GM21367 (cell line): ENCODE results near the gene SSUH2.

ENCODE experiments used
- ATAC-seq: cut with Tn5 transposase; IDR thresholded peaks from one replicate; pipeline ENCODE4 v1.9.1; 2021; ENCODE audit not compliant: unreplicated experiment

Gene SSUH2

DNA sequence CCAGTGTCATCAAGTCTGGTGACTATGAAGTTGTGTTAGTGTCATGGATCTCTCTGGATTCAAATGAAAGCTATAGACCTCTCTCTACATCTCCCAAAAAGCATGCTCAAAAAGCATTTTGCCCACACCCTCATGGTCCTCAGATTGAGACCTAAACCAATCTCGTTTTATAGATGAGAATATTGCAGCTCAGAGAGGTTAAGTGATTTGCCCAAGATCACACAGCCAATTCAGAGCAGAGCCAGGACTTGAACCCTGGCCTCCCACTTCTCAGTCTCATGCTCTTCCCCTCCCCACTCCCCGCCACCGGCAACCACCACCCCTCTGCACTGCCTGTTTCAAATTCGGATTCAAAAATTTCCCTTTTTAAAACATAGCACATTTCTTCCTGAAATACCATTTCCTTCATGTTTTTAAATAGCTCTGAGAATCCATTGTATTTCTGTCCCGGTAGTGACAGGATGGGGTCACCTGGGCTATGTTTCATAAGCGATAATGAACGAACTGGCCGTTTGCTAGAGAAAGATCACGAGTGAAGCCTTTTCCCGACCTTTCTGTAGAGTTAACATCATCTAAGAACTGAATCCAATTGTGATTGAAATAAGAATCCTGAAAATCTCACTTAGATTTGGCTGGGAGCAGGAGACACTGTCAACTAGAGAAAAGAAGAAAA is 769 bp downstream of the SSUH2 start:
- ATAC-seq = no peak

DNA sequence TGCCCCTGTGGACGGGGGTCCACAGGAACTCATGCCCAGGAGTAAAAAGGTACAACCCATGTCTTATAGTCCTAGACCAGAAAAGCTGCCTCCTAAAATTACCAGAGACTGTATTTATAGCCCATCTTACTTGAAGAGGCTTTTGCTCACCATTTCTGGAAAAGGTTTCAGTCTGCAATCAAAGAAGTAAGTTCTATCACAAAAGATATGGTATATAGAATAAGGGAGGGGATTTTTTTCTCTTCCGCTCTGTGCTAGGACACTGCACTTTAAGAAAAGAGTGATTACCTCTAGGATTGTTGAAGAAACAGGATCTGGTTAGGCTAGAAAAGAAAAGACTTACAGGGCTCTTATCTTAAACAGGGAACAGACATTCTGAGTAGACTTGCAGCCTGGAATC is 2.6 kb downstream of the SSUH2 start:
- ATAC-seq = no peak

DNA sequence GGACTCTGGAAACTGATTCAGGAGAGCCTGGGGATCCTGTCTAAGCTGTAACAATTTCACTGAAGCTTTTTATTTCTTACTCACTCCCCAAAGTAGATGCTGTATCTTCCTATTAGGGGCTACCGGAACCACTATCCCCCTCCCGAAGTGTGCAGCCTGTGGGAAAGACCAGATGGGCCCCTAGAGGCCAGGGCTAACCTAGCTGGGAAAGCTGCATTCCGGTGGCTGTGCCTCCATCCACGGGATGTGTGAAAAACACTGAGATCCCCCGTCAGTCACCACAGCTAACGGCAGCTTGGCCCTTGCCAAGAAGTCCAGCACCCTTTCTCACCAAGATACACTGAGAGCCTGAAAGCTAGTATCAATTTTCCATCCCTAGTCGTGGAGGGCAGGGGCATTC is 3.1 kb downstream of the SSUH2 start:
- no peak for ATAC-seq

DNA sequence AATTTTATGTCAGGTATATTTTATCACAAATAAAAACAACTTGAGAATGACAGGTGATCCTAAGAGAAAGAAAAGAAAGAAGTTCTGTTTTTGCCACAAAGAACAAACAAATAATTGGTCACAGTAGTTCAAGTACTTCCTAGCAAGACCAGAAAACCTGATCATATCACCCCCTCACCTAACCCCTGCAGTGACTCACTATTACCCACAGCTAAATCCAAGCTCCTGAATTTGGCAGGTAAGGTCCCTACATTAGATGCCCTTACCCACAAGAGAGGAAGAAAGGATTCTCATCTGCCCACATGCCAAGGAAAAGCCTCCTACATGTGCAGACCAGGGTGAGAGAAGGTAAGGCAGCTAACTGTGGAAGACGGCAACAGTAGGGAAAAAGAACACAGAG is 4.4 kb downstream of the SSUH2 start:
- no peak for ATAC-seq

DNA sequence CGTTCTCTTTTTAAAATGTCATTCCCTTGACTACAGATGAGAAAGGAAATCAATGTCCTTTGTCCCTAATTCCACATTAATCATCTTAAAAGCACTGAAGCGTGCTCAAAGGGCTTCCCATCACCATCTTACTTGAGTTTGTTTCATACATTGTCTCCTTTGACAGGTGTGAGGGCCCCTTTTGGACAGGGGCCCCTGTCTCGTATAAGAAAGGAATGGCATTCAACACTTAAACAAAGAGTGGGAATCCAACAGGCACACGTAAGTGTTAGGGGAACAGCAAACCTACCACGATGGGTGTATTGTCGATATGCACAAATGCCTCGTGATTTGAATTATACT is 5.0 kb downstream of the SSUH2 start:
- ATAC-seq = no peak

DNA sequence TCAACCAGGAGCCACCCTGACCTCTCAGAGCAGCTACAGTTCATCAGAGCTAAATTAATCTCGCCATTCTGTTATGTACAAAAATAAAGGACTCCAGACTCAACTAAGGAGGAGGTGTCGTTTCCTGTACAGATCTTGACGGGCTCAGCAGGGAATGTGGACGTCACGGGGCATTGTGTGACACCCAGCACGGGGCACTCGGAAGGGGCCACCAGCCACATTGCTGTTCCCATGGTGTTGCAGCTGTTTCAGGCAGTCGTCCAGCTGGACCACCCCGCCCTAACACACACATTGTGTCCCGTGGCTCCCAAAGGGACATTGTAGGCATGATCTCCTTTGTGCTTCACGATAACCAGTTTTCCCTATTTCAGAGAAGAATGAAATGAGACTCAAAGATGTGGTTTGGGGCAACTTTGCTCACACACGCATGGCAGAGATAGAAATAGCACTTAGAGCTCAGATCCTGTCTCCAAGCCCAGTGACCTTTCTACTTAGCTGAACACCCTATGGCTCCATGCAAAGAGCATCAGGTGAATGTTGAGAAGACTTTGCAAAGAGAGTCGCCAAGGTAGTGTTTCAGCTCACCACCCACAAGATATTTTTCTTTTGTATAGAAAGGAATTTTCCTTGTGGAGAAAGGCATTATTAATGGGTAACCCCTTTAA is 5.5 kb downstream of the SSUH2 start:
- no peak for ATAC-seq

DNA sequence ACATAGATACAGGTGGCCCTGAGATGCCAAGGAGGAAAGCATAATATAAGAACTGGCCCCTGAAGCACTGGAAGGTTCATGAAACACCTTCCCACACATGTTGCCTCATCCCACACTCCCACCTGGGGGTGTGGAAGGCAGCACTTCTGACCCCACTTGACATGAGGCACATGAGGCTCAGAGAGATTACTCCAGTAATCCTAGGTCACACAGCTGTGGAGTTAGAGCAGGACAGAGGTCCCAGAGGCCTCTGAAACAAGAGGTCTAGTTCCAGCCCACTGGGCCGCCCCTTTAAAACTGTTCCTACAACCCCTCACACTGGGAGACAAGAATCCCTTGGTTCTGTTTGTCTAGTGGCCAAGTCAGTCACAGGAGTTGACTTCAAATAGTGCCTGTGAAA is 7.2 kb downstream of the SSUH2 start:
- no peak for ATAC-seq

DNA sequence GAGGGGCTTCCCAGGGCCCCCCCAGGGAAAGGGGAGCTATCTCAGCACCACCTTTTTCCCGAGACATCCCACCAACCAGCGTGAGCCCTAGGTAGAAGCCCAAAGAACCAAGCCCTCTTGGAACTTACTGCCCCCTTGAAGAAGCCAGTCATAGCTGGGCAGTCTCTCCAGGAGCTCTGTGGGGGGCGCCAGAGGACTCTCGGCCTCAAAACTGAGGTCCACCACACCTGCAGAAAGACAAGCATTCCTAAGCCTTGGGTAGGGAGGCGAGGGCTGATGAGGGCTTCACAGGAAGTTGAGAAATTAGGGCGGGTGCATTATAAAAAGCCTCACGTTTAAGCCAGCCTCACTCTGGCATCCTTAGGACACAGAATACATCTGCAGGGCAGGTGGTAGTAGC is 9.0 kb downstream of the SSUH2 start:
- ATAC-seq = no peak

DNA sequence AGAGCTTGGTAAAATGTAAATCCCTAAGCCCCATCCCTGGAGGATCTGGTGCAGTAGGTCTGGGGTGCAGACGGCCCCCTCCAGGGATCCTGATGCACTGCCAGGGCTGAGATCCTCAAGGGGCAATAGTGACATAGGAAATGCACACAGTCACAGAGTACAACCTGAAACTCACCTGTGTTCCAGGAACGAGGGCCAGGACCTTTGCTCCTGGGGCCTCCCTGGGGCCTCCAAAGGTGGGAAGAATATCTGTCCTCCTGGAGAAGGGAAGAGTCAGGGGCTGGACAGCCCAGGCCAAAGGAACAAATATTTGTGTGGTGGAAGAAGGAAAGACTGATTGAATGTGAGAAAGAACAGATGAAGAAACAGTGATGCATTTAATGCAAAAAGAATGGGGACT is 9.5 kb downstream of the SSUH2 start:
- no peak for ATAC-seq

DNA sequence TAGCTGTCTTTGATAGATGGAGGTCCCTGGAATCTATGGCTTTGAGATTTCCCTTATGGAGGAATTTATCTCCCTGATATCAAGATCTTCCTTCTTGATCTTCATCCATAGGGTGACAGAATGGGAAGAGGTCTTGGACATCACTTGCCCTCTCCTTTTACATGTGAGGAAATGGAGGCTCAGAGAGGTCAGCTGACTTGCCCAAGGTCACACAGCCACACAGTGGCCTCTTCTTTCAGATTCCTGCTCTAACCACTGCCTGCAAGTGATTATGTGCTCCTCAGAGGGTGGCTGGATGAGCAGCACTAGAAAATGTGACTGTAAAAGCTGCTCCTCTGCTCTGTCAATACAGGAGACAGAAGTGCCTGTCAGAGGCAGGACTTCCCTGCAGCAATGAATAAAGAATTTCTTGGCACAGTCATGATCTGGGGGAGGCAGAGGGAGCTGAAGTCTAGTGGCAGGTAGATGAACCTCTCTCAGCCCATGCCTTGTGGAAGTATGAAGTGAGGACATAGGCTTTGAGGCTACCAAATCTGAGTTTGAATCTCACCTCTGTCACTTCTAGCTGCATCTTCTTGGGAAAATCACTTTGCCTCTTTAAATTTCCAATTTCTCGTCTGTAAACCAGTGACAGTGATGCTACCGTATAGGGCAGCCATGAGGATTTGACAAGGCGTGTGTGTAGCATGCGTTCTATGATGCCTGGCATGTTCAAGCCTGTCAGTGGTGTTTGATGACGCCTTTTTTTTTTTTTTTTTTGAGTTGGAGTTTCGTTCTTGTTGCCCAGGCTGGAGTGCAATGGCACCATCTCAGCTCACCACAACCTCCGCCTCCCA is 12.0 kb downstream of the SSUH2 start:
- ATAC-seq = no peak

DNA sequence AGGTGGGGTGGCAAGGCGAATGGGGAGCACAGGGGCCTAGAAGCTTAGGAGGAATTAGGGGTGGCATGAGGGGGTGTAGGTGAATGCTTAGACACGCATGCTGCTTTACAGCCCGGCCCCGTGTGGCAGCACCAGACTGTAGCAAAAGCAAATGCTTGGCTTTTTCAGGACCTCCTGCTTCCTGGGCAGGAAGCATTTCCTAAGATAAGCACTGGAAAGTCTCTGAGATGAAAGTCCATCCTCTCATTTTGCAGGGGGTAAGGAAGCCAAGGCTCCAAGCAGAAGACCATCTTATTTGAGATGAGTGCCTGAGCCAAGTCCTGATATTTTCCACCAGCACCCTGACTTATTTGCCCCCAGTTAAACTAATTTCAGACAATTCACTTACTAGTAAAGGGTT is 12.9 kb downstream of the SSUH2 start:
- ATAC-seq = no peak

DNA sequence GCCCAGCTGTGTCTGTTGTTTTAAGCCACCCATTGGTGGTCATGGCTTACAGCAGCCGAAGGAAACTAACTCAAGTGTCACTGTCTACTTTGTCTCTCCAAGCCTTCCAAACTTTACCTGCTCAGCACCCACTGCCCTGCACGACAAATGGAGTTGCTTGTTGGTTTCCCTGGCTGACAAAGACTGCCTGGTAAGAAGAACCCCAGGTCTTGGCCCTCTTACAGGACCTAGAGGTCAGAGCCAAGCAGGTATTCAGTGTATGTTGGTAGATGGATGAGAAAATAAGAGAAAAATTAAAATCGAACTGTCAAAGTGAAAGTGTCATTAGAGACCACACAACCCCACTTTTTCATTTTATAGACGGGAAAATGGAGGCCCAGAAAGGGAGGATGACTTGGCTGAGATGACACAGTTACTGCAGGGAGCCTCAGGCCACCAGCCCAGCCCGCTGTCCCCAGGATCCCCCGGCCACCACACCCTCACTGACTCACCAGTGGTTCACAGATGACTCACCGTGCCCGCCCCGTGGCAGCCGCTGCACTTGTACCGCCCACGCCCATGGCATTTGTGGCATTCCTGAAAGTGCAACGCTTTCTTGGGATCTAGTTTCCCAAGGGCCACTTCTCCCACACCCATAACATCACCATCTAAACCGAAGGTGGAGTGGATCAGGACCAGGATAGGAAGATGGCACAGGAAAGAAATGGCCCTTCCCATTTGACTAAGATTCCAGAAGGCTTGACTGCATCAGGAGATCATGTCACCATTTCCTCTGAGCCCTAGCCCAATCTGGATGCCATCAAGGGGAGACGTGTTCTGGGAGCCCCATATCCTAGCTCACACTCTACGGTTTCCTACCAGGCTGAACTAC is 15.2 kb downstream of the SSUH2 start:
- ATAC-seq = peak; percentile 50

DNA sequence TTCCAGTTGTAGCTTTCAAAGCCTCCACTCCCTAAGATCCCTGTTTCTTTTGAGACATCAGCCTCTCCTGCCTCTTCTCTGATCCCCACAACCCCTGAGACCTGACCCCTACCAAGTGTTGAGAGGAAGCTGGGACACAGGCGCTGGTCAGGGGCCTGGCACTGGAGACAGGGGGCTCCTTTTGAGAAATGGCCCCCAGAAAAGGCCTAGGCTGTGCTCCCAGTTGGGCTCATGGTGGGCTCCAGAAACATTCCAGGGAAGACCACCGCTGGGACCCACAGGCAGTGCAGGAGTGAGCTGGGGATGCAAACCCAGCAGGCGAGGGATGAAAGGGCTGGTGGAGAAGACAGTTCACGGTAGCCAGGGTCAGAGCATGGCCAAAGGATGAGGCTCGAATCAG is 16.6 kb downstream of the SSUH2 start:
- no peak for ATAC-seq

DNA sequence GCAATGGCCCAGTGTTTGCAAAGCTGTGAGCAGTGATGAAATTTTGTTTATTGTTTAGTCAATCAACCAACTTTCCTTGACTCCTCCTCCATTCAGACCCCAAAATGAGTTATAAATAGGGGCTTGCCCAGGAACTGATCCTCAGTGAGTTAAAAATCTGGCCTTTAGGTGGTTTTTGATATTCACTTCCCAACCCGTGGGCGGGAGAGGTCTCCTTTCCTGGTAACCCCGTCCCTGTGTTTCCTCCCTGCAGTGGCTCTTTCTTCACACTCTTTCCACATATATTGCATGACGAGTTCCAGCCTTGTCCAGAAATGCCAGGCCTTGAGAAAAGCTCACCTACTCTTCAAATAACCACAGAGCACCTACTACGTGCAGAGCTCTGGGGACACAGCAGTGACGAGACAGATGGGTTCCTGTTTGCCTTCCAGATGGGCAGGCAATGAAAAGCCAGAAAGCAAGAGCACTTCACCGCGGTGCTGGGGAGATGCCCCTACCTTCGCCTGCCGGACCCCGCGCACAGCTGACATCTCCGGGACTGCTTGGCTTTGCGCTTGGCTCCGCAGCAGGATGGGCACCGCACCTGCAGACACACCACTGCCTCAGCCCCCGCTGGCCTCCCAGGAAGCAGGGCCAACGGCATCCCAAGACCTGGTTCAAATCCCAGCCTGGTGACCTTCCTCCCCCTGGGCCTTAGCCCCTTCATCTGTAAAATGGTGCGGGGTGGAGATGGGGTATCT is 17.2 kb downstream of the SSUH2 start:
- no peak for ATAC-seq

DNA sequence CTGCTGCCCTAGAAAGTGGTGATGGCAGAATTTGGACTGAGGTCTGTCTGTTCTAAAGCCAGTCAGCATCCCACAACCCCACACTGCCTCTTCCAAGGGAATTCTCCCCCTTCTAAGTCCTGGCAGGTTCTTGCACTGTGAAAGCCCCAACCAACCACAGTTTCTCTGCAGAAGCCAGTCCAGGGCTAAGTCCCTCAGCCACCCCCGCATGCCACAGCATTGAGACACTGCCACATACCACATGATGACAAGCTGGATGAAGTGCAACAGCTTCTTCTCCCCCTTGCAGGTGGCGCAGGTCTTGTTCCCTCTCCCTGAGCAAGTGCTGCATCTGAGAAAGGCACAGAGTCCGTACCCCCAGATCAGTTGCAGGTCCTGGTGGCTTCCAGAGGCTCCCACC is 18.6 kb downstream of the SSUH2 start:
- no peak for ATAC-seq

DNA sequence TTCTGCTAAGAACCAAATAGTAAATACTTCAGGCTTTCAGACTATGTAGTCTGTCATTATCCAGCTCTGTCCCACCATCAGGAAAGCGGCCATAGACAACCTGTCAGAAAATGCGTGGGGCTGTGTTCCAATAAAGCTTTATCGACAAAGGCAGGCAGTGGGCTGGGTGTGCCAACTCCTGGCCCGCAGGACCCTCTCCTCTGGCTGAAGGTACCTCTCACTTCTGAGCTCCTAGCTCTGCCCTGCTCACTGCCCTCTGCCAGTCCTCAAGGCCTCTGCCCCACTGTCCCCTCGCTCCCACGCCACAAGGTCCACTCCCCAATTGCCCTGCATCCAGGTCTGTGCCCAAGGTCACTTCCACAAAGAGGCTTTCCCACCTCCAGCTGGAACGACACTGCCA is 20.0 kb downstream of the SSUH2 start:
- no peak for ATAC-seq

DNA sequence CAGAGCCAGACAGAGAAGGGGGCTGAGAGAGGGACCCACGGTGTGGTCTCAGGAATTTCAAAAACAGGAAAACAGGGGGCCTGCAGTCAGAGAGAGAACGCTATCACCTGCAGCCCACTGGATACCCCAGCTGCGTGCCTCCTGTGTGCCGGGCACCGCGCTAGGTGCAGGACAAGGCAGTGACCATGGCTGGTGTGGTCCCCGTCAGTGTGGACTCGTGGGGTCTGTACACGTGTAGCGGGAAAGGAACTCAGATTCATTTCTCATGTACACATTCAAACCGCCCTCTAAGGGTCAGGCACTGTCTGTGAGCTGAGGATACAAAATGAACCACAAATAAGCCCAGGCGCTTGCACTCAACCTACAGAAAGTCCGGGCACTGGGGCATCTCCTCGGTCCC is 20.9 kb downstream of the SSUH2 start:
- ATAC-seq = no peak

DNA sequence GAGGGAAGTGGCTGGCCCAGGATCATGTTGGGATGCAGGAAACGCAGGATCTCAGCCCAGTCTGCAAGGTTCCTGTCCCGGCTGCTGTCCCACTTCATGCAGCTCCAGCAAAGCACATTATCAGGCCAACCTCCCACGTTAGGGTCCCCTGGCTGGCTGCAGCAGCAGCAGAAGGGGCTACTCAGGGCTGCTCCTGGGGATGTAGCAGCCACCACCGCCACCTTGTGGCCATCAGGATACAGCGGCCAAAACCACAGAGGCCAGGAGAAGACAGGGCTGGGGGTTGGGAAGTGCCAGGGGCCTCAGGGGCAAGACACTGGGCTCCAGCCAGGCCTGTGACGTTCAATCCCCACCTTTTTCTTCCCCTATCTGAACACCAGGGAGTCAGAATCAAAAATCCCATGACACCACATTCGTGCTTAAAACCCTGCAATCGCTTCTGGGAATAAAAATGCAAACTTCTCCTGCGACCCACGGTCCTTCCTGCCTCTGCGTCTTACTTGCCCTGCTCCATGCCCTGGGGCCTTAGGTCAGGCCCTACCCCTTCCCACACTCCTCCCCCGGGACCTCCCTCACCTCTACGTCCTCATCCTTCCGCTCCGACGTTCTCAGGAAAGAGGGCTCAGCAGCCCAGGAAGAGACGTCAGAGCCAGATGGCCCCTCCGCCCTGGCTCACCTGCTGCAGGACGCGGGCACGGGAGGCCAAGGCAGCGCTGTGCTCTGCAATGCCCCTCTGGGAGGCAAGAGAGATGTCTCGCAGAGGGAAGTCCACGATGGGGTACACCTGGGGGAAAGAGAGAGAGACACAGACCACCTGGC is 21.5 kb downstream of the SSUH2 start:
- peak; percentile 89 for ATAC-seq

DNA sequence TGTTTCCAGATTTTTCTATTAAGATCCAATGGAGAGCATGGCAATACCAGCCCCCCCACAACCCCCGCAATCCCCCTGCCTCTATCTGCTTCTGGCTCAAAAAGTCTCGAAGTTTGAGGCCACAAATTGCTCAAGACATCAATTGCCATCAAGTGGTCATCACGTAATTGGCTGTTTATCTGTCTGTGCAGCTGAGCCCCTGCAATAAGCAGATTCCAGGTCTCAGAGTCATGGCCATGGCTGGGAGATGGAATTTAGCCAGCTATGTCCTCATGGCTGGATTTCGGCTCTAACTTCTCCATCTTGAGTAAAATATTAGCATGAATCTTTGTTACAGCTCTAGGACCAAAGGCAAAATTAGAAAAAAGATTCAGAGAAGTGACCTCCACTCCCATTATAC is 22.7 kb downstream of the SSUH2 start:
- ATAC-seq = no peak

DNA sequence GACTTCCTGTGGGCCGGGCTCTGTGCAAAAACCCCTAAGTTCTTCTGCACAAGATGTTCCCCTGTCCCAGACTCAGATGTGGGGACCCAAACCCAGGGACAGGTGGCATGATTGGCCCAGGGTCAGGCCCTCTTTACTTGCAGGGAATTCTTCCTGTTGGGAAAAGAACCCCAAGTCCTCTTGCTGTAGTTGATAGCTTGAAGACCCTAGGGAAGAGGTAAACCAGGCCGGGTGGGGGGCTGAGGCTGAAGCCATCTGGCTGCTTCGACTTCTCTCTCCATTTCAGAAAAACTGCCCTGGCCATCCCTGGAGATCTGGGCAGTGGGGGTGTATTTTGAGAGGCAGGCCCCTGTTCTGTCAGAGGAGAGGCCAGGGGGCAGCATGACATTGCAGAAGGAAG is 23.5 kb downstream of the SSUH2 start:
- ATAC-seq = no peak
